PC-9 (cell line): ENCODE results near the gene FAH. TPM values are rescaled to one million over a fixed set of nuclear protein-coding genes. Genes with fewer than 3 reads are reported as not detected.

Source experiments
- BruUV-seq: library from RNA; stranded (reverse); fragments of 400-500 nt; replicated peaks from 2 replicates; lab custom pipeline; 2021; lab: Mats Ljungman, UMichigan
- CTCF ChIA-PET: fragments of 300-600 bp; sonication (Branson Sonifier 250); formaldehyde crosslinking; loops from one replicate; lab custom pipeline; 2022; ENCODE audit warnings: antibody characterized with exemption; lab: Charles Lee
- POLR2A ChIA-PET: fragments of 300-600 bp; sonication (Branson Sonifier 250); formaldehyde crosslinking; loops from one replicate; lab custom pipeline; 2022; ENCODE audit warnings: antibody characterized with exemption; ENCODE audit not compliant: unreplicated experiment; lab: Charles Lee
- DNase-seq, 2 experiments: peaks; one replicate each; pipeline versions ENCODE4 v3.0.0 to v3.0.0-alpha.2; 2015 to 2022; ENCODE audit warnings: mixed read lengths in 1 of 2
- H2AFZ ChIP-seq: fragments of 200-600 bp; sonication (generic); 2 replicates; pipeline ENCODE4 v1.8.1; 2017; ENCODE audit warnings: antibody characterized with exemption
- H3F3A ChIP-seq: fragments of 200-600 bp; sonication (generic); 2 replicates; pipeline ENCODE4 v1.8.1; 2017; ENCODE audit warnings: antibody characterized with exemption, mild to moderate bottlenecking, low read depth; ENCODE audit not compliant: insufficient read depth
- H3K27ac ChIP-seq: fragments of 200-600 bp; sonication (generic); 2 replicates; pipeline ENCODE4 v1.6.1; 2016; ENCODE audit warnings: mixed run types
- H3K27me3 ChIP-seq: fragments of 200-600 bp; sonication (generic); 2 replicates; pipeline ENCODE4 v1.6.1; 2016; ENCODE audit warnings: low read depth, mixed run types; ENCODE audit not compliant: insufficient read depth
- H3K36me3 ChIP-seq: fragments of 200-600 bp; sonication (generic); 2 replicates; pipeline ENCODE4 v1.6.1; 2016; ENCODE audit warnings: low read depth, mixed run types
- H3K4me1 ChIP-seq: fragments of 200-600 bp; sonication (generic); replicated peaks from 2 replicates; pipeline ENCODE4 v1.6.1; 2016; ENCODE audit warnings: mixed run types; ENCODE audit not compliant: insufficient read depth
- H3K4me2 ChIP-seq: fragments of 200-600 bp; sonication (generic); 2 replicates; pipeline ENCODE4 v1.6.1; 2017; ENCODE audit warnings: mixed run types
- H3K4me3 ChIP-seq: fragments of 200-600 bp; sonication (generic); 2 replicates; pipeline ENCODE4 v1.6.1; 2016; ENCODE audit warnings: mixed run types
- H3K79me2 ChIP-seq: fragments of 200-600 bp; sonication (generic); 2 replicates; pipeline ENCODE4 v1.6.1; 2017; ENCODE audit warnings: low read depth, mixed run types
- H3K9me2 ChIP-seq: fragments of 200-600 bp; sonication (generic); 2 replicates; pipeline ENCODE4 v1.8.1; 2017; ENCODE audit warnings: mild to moderate bottlenecking; ENCODE audit not compliant: insufficient read depth
- H3K9me3 ChIP-seq: fragments of 200-600 bp; sonication (generic); 2 replicates; pipeline ENCODE4 v1.8.1; 2016; ENCODE audit warnings: low read depth; ENCODE audit not compliant: insufficient read depth
- H4K20me1 ChIP-seq: fragments of 200-600 bp; sonication (generic); 2 replicates; pipeline ENCODE4 v1.8.1; 2017; ENCODE audit not compliant: insufficient read depth
- CTCF ChIP-seq: fragments of 200-600 bp; sonication (generic); conservative IDR thresholded peaks from 2 replicates; pipeline ENCODE4 v1.6.1; 2017; ENCODE audit warnings: mixed run types, antibody characterized with exemption, mild to moderate bottlenecking, moderate library complexity
- EZH2 ChIP-seq: fragments of 200-600 bp; sonication (generic); IDR thresholded peaks from 2 replicates; pipeline ENCODE4 v1.8.0; 2017; ENCODE audit warnings: antibody characterized with exemption, low read depth
- intact Hi-C: fragments of 100-400 bp; cut with micrococcal nuclease; formaldehyde crosslinking; loops from one replicate; pipeline ENCODE4 v1.10.0; 2022; ENCODE audit not compliant: unreplicated experiment
- total RNA-seq: library from RNA; stranded (reverse); gene quantifications from 2 replicates; pipeline ENCODE4 v1.2.3, GENCODE V29; 2021

The FAH gene
- total RNA-seq, 1 experiment from 2014 or later: 75.5 TPM

- no peaks in the 10 kb centered on the region for H3K79me2 ChIP-seq
- H3K4me1 ChIP-seq: no peaks in the 10 kb centered on the region
- no peak for DNase-seq
- H3K4me2 ChIP-seq: no peak overlapping the region
- H3F3A ChIP-seq: no peaks in the 10 kb centered on the region
- POLR2A ChIA-PET: no interaction called here
- no peaks in the 10 kb centered on the region for H4K20me1 ChIP-seq
- H3K27ac ChIP-seq: no peak overlapping the region
- no peaks in the 10 kb centered on the region for H3K9me3 ChIP-seq
- H3K36me3 ChIP-seq: peaks cover 11% of the 10 kb centered on the region
- no peak overlapping the region for H2AFZ ChIP-seq
- CTCF ChIA-PET: no interaction called here
- no peaks in the 10 kb centered on the region for H3K27me3 ChIP-seq
- BruUV-seq: no TSS peak
- intact Hi-C loops: no loop called here
- no peaks in the 10 kb centered on the region for H3K9me2 ChIP-seq
- no peak for TF ChIP-seq CTCF
- TF ChIP-seq EZH2: no peak
- no peak overlapping the region for H3K4me3 ChIP-seq
These were observed 33.3 kb downstream of the FAH start for GRCh38 chr15:80186066-80186465.

- H3K79me2 ChIP-seq: no peaks in the 10 kb centered on the region
- no peak overlapping the region for H3K4me3 ChIP-seq
- H3K4me1 ChIP-seq: no peaks in the 10 kb centered on the region
- no peaks in the 10 kb centered on the region for H3K27me3 ChIP-seq
- no TSS peak for BruUV-seq
- no peaks in the 10 kb centered on the region for H3K9me3 ChIP-seq
- no peaks in the 10 kb centered on the region for H3F3A ChIP-seq
- ChIA-PET CTCF (no interaction called here), POLR2A (no interaction called here)
- no peak overlapping the region for H2AFZ ChIP-seq
- no peaks in the 10 kb centered on the region for H4K20me1 ChIP-seq
- no peak for DNase-seq
- H3K9me2 ChIP-seq: no peaks in the 10 kb centered on the region
- intact Hi-C loops: no loop called here
- peaks cover 11% of the 10 kb centered on the region for H3K36me3 ChIP-seq
- no peak overlapping the region for H3K4me2 ChIP-seq
- no peak for TF ChIP-seq EZH2
- TF ChIP-seq CTCF: no peak
- H3K27ac ChIP-seq: no peak overlapping the region
These were observed 33.8 kb downstream of the FAH start for GRCh38 chr15:80186597-80186996.

GRCh38 chr15:80188251-80188650 lies 35.5 kb downstream of the FAH start:
- POLR2A ChIA-PET: no interaction called here
- Histone ChIP-seq H3K4me3 (no peak overlapping the region), H3K79me2 (no peaks in the 10 kb centered on the region), H3K36me3 (peaks cover 7% of the 10 kb centered on the region; the same call in 1 of the 2 replicates), H3K9me3 (no peaks in the 10 kb centered on the region), H2AFZ (no peak overlapping the region), H3F3A (no peaks in the 10 kb centered on the region), H3K4me1 (no peaks in the 10 kb centered on the region), H3K27me3 (no peaks in the 10 kb centered on the region), H3K9me2 (no peaks in the 10 kb centered on the region), H3K4me2 (no peak overlapping the region), H4K20me1 (no peaks in the 10 kb centered on the region), H3K27ac (no peak overlapping the region)
- intact Hi-C loops: no loop called here
- CTCF ChIA-PET: no interaction called here
- no peak for TF ChIP-seq EZH2
- TF ChIP-seq CTCF: no peak
- no peak for DNase-seq
- BruUV-seq: no TSS peak
